Amniotic epithelial cell (primary cell): ENCODE data around the gene SRSF10.
"Not testable (repeated sequence)": the region's sequence is repeated elsewhere in the genome, so short reads cannot be mapped to it uniquely, and the experiment has no call there.

Experiments
- DNase-seq: peaks from one replicate; pipeline ENCODE4 v3.0.0-alpha.2; 2010; ENCODE audit warnings: low read depth

The SRSF10 gene

GRCh38 chr1:23997812-23998211 lies 17.7 kb upstream of the SRSF10 start:
- DNase-seq, result no peak

GRCh38 chr1:23996700-23997229 lies 16.6 kb upstream of the SRSF10 start:
- no peak for DNase-seq

DNA sequence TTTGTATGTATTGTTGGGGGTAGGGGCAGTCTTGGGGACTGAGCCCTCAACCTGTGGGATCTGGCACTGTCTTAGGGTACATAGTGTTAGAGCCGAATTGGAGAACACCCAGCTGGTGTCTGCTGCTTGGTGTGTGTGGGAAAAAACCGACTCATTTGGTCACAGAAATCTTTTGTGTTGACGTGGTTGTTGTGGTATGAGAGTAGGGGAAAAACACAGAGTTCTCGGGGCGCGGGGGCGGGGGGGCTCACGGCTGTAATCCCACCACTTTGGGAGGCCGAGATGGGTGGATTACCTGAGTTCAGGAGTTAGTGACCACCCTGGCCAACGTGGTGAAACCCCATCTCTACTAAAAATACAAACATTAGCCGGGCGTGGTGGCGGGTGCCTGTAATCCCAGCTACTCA lies 15.3 kb upstream of the SRSF10 start:
- no peak for DNase-seq

GRCh38 chr1:23992011-23992410 lies 11.9 kb upstream of the SRSF10 start:
- not testable (repeated sequence) for DNase-seq

- no peak for DNase-seq
Measured at GRCh38 chr1:23989263-23989662, 9.1 kb upstream of the SRSF10 start.

DNA sequence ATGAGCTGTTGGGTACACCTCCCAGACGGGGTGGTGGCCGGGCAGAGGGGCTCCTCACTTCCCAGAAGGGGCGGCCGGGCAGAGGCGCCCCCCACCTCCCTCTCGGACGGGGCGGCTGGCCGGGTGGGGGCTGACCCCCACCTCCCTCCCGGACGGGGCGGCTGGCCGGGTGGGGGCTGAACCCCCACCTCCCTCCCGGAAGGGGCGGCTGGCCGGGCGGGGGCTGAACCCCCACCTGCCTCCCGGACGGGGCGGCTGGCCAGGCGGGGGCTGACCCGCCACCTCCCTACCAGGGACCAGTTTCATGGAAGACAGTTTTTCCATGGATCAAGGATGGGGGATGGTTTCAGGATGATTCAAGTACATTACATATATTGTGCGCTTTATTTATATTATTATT lies 6.9 kb upstream of the SRSF10 start:
- not testable (repeated sequence) for DNase-seq

DNA sequence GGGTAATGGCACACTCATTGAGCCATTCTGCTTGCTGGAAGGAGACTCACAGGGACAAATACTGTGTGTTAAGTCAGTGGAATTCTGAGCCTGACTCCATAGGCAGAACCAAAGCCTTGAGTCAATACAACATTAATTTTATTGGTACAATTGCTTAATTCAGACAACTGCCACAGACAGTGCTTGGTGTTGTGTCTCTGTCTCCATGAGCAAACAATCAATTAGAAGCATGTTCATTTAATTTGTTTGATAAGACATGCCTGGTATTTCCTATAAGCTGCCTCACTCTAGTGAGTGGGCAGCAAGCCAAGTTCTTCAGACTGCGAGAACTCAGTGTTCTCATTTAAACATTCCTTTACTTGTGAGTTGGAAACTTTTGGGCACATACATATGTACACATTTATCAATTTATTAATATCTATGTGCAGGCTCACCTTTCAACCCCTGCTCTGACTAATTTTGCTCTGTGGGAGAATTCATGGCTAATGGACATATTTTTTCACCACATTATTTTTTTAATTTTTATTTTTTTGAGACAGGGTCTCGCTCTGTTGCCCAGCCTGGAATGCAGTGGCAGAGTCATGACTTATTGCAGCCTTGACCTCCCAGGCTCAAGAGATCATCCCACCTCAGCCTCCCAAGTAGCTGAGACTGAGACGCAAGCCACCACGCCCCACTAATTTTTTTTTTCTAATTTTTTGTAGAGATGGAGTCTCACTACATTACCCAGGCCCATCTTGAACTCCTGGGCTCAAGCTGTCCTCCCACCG lies 4.5 kb upstream of the SRSF10 start:
- peak; percentile 76 for DNase-seq

DNA sequence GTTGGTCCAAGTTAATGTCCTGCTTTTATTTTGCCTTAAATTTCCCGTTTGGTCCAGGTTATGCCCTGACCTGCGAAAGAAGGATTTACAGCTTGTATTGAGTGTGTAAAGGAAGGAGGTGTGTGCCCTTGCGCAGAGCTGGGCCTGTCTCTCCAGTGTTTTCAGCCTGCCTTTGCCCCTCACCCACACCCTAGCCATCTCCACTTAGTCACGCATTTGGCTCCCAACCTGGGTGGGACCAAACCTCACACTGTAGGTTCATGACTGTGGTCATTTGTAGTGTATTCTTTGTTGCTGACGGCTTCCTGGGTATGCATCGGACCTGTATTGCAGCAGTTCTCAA lies 572 bp upstream of the SRSF10 start:
- DNase-seq, result peak; percentile 48

GRCh38 chr1:23979387-23979880 lies 693 bp downstream of the SRSF10 start:
- DNase-seq, result no peak

DNA sequence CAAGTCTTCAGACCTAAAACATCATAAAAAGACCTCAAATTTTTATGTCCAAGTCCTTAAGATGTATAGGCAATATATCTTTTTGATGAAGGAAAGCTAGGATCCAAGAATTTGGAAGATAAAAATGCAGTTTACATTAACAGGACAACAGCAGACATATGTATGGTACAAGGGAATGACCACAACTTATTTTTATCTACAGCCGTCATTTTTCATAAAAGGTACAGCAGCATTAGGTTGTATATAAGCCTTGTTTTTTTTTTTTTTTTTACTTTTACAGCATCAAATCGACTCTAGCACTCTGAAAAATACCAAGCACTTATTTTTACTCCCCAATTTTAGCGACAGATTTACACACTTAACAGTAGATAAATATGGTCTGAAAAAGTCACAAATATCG lies 1.3 kb downstream of the SRSF10 start:
- no peak for DNase-seq

GRCh38 chr1:23977854-23978191 lies 2.3 kb downstream of the SRSF10 start:
- DNase-seq, result no peak

DNA sequence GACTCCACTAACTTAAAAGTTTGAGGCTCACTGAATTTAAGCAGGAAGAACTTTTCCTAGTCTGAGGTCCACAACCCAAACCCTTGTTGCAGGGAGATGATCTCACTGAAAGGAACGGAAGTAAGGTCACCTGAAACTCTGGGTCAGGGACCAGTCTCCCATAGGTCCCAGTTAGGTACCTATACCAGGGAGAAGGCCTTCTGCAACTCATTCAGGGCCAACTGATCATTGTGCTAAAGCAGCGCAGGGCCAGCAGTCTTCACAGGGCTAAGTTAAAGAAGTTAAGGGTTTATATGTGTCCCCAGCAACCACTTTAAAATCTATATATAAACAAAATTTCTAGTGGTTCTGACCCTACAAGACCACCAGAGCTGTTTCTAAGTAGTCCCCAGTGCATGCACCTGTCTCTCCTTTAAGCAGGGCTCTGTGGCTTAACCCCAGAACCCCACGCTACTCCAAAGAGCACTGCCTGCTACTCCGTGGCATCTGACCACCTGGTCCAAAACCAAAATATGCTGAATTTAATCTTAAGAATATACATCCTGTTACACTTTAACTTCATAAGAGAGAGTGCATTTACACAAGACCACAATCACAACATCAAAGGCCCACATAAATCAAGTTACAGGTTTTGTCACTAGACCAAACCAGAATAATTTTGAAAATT lies 2.8 kb downstream of the SRSF10 start:
- no peak for DNase-seq

DNA sequence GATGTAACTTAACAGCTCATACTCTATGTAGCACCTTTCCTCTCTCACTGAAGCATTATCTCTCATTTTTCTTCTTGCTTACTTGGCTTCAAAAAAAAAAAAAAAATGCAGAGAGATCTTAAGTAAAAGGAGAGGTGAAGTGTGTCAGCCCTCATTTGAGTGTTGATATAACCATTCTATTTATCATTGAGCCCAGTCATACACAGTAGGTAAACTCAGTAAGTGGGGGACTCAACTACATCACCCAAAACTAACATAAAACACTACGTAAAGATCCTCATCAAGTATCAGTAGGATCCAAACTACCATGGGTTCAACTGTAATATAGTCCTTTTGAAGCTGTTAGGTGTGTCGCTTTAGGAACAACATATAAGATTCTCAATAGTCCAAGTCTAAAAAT lies 12.3 kb downstream of the SRSF10 start:
- no peak for DNase-seq

GRCh38 chr1:23966973-23967493 lies 13.1 kb downstream of the SRSF10 start:
- DNase-seq, result no peak

- peak; percentile 67 for DNase-seq
Measured at GRCh38 chr1:23964790-23965740, 15.1 kb downstream of the SRSF10 start.

GRCh38 chr1:23964235-23964668 lies 15.9 kb downstream of the SRSF10 start:
- DNase-seq, result no peak

DNA sequence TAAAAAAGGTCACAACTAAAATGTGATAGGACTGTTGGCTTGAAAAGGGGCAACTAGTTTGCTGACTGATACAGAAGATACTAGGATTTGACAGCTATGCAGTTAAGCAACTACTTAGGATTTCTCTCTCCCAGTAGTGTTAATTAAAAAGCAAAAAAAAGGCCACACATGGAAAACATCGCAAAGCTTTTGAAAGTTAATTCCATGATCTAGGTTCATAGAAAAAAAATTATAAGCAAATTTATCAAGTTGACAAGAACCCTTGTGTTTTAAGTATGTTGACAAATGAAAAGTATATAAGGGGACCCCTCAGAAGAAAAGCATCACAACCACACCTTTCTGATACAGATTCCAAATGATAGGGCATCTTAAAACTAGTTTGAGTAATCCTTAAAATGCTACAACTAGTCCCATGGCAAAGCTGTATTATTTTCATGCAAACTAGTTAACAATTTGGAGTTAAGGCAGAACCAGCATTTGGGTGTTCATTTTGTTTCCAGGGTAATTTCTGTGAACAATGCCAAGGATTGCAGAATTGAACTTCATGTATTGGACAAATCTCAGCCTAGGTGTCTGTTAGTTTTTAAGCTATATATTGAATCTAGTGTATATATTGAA lies 16.4 kb downstream of the SRSF10 start:
- DNase-seq, result no peak

- peak; percentile 47 for DNase-seq
Measured at GRCh38 chr1:23960291-23961020, 19.7 kb downstream of the SRSF10 start.

GRCh38 chr1:23959461-23960290 lies 20.5 kb downstream of the SRSF10 start, which contains the start of gene PNRC2:
Gene PNRC2, plus strand, starts transcription at chr1:23959828. Its CDS starts 1,630 bp downstream, at chr1:23961458.
- DNase-seq, result peak; percentile 92
